ENCODE measurements around the gene ARL15.

ARL15 gene

GRCh38 chr5:53946405-53947100 lies 363.8 kb downstream of the ARL15 start:
- FAIRE-seq (no peak), DNase-seq (ENCODE audit: insufficient read length, low spot score) (no peak)
- TF ChIP-seq CTCF (IDR thresholded peaks at IDR 0.05; ENCODE audit: insufficient read depth, missing control alignments): no peak

GRCh38 chr5:53944981-53945380 lies 365.4 kb downstream of the ARL15 start:
- DNase-seq (ENCODE audit: insufficient read length, low spot score): no peak
- FAIRE-seq: no peak
- TF ChIP-seq CTCF (IDR thresholded peaks at IDR 0.05; ENCODE audit: insufficient read depth, missing control alignments): no peak

GRCh38 chr5:53943938-53944337 lies 366.4 kb downstream of the ARL15 start:
- no peak for TF ChIP-seq CTCF (IDR thresholded peaks at IDR 0.05; ENCODE audit: insufficient read depth, missing control alignments)
- FAIRE-seq (no peak), DNase-seq (ENCODE audit: insufficient read length, low spot score) (no peak)

- FAIRE-seq: no peak
- no peak for TF ChIP-seq CTCF (IDR thresholded peaks at IDR 0.05; ENCODE audit: insufficient read depth, missing control alignments)
- DNase-seq (ENCODE audit: insufficient read length, low spot score): no peak
These were observed 367.6 kb downstream of the ARL15 start for GRCh38 chr5:53942724-53943123.

GRCh38 chr5:53940921-53941320 lies 369.5 kb downstream of the ARL15 start:
- no peak for TF ChIP-seq CTCF (IDR thresholded peaks at IDR 0.05; ENCODE audit: insufficient read depth, missing control alignments)
- FAIRE-seq (no peak), DNase-seq (ENCODE audit: insufficient read length, low spot score) (no peak)

- FAIRE-seq: no peak
- no peak for DNase-seq (ENCODE audit: insufficient read length, low spot score)
- no peak for TF ChIP-seq CTCF (IDR thresholded peaks at IDR 0.05; ENCODE audit: insufficient read depth, missing control alignments)
These were observed 372.9 kb downstream of the ARL15 start for GRCh38 chr5:53937467-53937866.

- no peak for DNase-seq (ENCODE audit: insufficient read length, low spot score)
- TF ChIP-seq CTCF (IDR thresholded peaks at IDR 0.05; ENCODE audit: insufficient read depth, missing control alignments): no peak
- no peak for FAIRE-seq
These were observed 373.7 kb downstream of the ARL15 start for GRCh38 chr5:53936481-53937352.

Data from D721Med (cell line).